SK-N-SH (cell line): Measurements from ENCODE around the gene SLC25A21. TPM values are rescaled to one million over a fixed set of nuclear protein-coding genes. Genes with fewer than 3 reads are reported as not detected.

Source experiments
- CTCF ChIA-PET: fragments of 300-600, 350-600 bp; formaldehyde crosslinking; extraction: SDS; loops from one replicate; lab custom pipeline; 2021; lab: Yijun Ruan, JAX
- POLR2A ChIA-PET: fragments of 350-600 bp; sonication (Branson Sonifier 250); formaldehyde crosslinking; extraction: SDS; loops from one replicate; lab custom pipeline; 2020; ENCODE audit warnings: antibody characterized with exemption, inconsistent platforms; lab: Yijun Ruan, JAX
- DNase-seq: peaks from one replicate; pipeline ENCODE4 v3.0.0; 2012
- H2AFZ ChIP-seq: fragments of 200-600 bp; sonication (generic); 2 replicates; pipeline ENCODE4 v1.8.1; 2016; ENCODE audit warnings: antibody characterized with exemption, mild to moderate bottlenecking, low read depth
- H3F3A ChIP-seq: fragments of 200-600 bp; sonication (generic); replicated peaks from 2 replicates; pipeline ENCODE3; 2016; ENCODE audit warnings: antibody characterized with exemption, mild to moderate bottlenecking; ENCODE audit not compliant: insufficient read depth
- H3K27ac ChIP-seq, 2 experiments: fragments of 200-500 bp in 1 of 2; fragments of 200-600 bp in 1 of 2; sonication (Bioruptor generic) in 1 of 2; sonication (generic), shearing (Covaris generic) in 1 of 2; 2 replicates each; pipeline versions ENCODE4 v1.5.1 to v1.6.1; 2014 to 2016; ENCODE audit warnings: low read depth in 2 of 2, inconsistent platforms in 1 of 2, low read length in 1 of 2, mild to moderate bottlenecking in 1 of 2, mixed read lengths in 1 of 2
- H3K27me3 ChIP-seq: fragments of 200-600 bp; sonication (generic), shearing (Covaris generic); 2 replicates; pipeline ENCODE4 v1.6.1; 2016; ENCODE audit warnings: mixed run types; ENCODE audit not compliant: insufficient read depth
- H3K36me3 ChIP-seq, 2 experiments: fragments of 200-500 bp in 1 of 2; fragments of 200-600 bp in 1 of 2; sonication (Bioruptor generic) in 1 of 2; sonication (generic) in 1 of 2; replicated peaks in 1 of 2; 2 replicates each; pipeline versions ENCODE3 to v1.5.1; 2014 to 2016; ENCODE audit warnings: low read length in 1 of 2, mild to moderate bottlenecking in 1 of 2; ENCODE audit not compliant: insufficient read depth in 2 of 2, control insufficient read depth in 1 of 2
- H3K4me1 ChIP-seq, 2 experiments: fragments of 200-500 bp in 1 of 2; fragments of 200-600 bp in 1 of 2; sonication (Bioruptor generic) in 1 of 2; sonication (generic), shearing (Covaris generic) in 1 of 2; 2 replicates each; pipeline versions ENCODE4 v1.5.1 to v1.6.1; 2014 to 2016; ENCODE audit warnings: low read depth in 1 of 2, low read length in 1 of 2, mixed run types in 1 of 2; ENCODE audit not compliant: insufficient read depth in 2 of 2, control insufficient read depth in 1 of 2
- H3K4me2 ChIP-seq: fragments of 200-600 bp; sonication (generic), shearing (Covaris generic); 2 replicates; pipeline ENCODE4 v1.6.1; 2017; ENCODE audit warnings: mixed run types
- H3K4me3 ChIP-seq, 2 experiments: fragments of 200-500 bp in 1 of 2; fragments of 200-600 bp in 1 of 2; sonication (Bioruptor generic) in 1 of 2; sonication (generic), shearing (Covaris generic) in 1 of 2; 2 replicates each; pipeline versions ENCODE4 v1.5.1 to v1.8.1; 2014 to 2016; ENCODE audit warnings: low read depth in 2 of 2, inconsistent platforms in 1 of 2, low read length in 1 of 2, mild to moderate bottlenecking in 1 of 2, mixed read lengths in 1 of 2, moderate library complexity in 1 of 2
- H3K79me2 ChIP-seq: fragments of 200-600 bp; sonication (generic); 2 replicates; pipeline ENCODE4 v1.8.1; 2017; ENCODE audit warnings: mild to moderate bottlenecking; ENCODE audit not compliant: insufficient read depth
- H3K9ac ChIP-seq: fragments of 200-600 bp; sonication (generic); 2 replicates; pipeline ENCODE4 v1.6.1; 2017; ENCODE audit warnings: mixed run types
- H3K9me2 ChIP-seq: fragments of 200-600 bp; sonication (generic); 2 replicates; pipeline ENCODE4 v1.6.1; 2017; ENCODE audit warnings: mixed run types
- H3K9me3 ChIP-seq: fragments of 200-600 bp; sonication (generic); 2 replicates; pipeline ENCODE4 v1.6.1; 2017; ENCODE audit warnings: mixed run types, mild to moderate bottlenecking, moderate library complexity
- H4K20me1 ChIP-seq: fragments of 200-600 bp; sonication (generic); 2 replicates; pipeline ENCODE4 v1.6.1; 2017; ENCODE audit warnings: mild to moderate bottlenecking, mixed run types; ENCODE audit not compliant: insufficient read depth
- CHD2 ChIP-seq: fragments of 150-350 bp; IDR thresholded peaks from 2 replicates; pipeline ENCODE4 v1.6.1; 2018; ENCODE audit warnings: low read length; ENCODE audit not compliant: partially characterized antibody
- EZH2phosphoT487 ChIP-seq: fragments of 200-600 bp; sonication (generic); IDR thresholded peaks from 2 replicates; pipeline ENCODE4 v1.6.1; 2017; ENCODE audit warnings: low read depth, mixed run types, mild to moderate bottlenecking, antibody characterized with exemption, moderate library complexity, borderline replicate concordance
- FOSL2 ChIP-seq: IDR thresholded peaks from 2 replicates; pipeline ENCODE4 v1.4.0; 2012; ENCODE audit warnings: low read depth, mild to moderate bottlenecking, moderate library complexity, borderline replicate concordance
- FOXM1 ChIP-seq: IDR thresholded peaks from 2 replicates; pipeline ENCODE4 v1.4.0; 2012; ENCODE audit warnings: low read depth, mild to moderate bottlenecking
- JUND ChIP-seq: IDR thresholded peaks from 2 replicates; pipeline ENCODE4 v1.4.0; 2012
- MEF2A ChIP-seq: IDR thresholded peaks from 2 replicates; pipeline ENCODE4 v1.4.0; 2012; ENCODE audit warnings: low read depth, borderline replicate concordance
- NFIC ChIP-seq: IDR thresholded peaks from 2 replicates; pipeline ENCODE4 v1.4.0; 2012; ENCODE audit warnings: borderline replicate concordance
- NRF1 ChIP-seq: IDR thresholded peaks from 2 replicates; pipeline ENCODE4 v1.6.1; 2012; ENCODE audit warnings: low read depth, mild to moderate bottlenecking, low read length
- RAD21 ChIP-seq: IDR thresholded peaks from 2 replicates; pipeline ENCODE4 v1.6.1; 2012; ENCODE audit warnings: mild to moderate bottlenecking, low read length
- RCOR1 ChIP-seq: fragments of 150-350 bp; IDR thresholded peaks from 2 replicates; pipeline ENCODE4 v1.6.1; 2017; ENCODE audit warnings: antibody characterized with exemption, low read length
- RFX5 ChIP-seq: IDR thresholded peaks from 2 replicates; pipeline ENCODE4 v1.6.1; 2012; ENCODE audit warnings: mild to moderate bottlenecking, improper control_type of control experiment, low read length
- SMC3 ChIP-seq: IDR thresholded peaks from 2 replicates; pipeline ENCODE4 v1.6.1; 2012; ENCODE audit warnings: low read depth, low read length, improper control_type of control experiment
- TCF12 ChIP-seq: IDR thresholded peaks from 2 replicates; pipeline ENCODE4 v1.4.0; 2012
- TEAD4 ChIP-seq: IDR thresholded peaks from 2 replicates; pipeline ENCODE4 v1.4.0; 2012; ENCODE audit warnings: mild to moderate bottlenecking, borderline replicate concordance; ENCODE audit not compliant: insufficient read depth
- WGBS: methylation state at CpG from one replicate; pipeline ENCODE4 v1.1.6; 2017; ENCODE audit warnings: low lambda C conversion rate; 5-methylcytosine and 5-hydroxymethylcytosine counted together
- polyA plus RNA-seq, 3 experiments: library from polyadenylated mRNA; depleted of rRNA; stranded (reverse); fragments of >200 nt; gene quantifications; 2 replicates each; pipeline ENCODE4 v1.2.3, GENCODE V29; 2012
- TF ChIP-seq, protein P1 (sequence below): fragments of 150-350 bp; IDR thresholded peaks from 2 replicates; pipeline ENCODE4 v1.6.1; 2017; ENCODE audit warnings: antibody characterized with exemption, low read length, low read depth, borderline replicate concordance
- TF ChIP-seq, protein P2 (sequence below): IDR thresholded peaks from 2 replicates; pipeline ENCODE4; 2012
- TF ChIP-seq, protein P3 (sequence below): fragments of 200-600 bp; sonication (generic); IDR thresholded peaks from 2 replicates; pipeline ENCODE4 v1.6.1; 2017; ENCODE audit warnings: antibody characterized with exemption, mild to moderate bottlenecking, moderate library complexity
- TF ChIP-seq, protein P4 (sequence below): IDR thresholded peaks from 2 replicates; pipeline ENCODE4 v1.4.0; 2012; ENCODE audit warnings: low read depth, borderline replicate concordance
- TF ChIP-seq, protein P5 (sequence below): IDR thresholded peaks from 2 replicates; pipeline ENCODE4 v1.6.1; 2012; ENCODE audit warnings: mild to moderate bottlenecking, low read depth, low read length, moderate library complexity

Gene SLC25A21
- polyA plus RNA-seq, 1 of the 3 experiments (the other 2 are of a cell fraction) = not detected

DNA sequence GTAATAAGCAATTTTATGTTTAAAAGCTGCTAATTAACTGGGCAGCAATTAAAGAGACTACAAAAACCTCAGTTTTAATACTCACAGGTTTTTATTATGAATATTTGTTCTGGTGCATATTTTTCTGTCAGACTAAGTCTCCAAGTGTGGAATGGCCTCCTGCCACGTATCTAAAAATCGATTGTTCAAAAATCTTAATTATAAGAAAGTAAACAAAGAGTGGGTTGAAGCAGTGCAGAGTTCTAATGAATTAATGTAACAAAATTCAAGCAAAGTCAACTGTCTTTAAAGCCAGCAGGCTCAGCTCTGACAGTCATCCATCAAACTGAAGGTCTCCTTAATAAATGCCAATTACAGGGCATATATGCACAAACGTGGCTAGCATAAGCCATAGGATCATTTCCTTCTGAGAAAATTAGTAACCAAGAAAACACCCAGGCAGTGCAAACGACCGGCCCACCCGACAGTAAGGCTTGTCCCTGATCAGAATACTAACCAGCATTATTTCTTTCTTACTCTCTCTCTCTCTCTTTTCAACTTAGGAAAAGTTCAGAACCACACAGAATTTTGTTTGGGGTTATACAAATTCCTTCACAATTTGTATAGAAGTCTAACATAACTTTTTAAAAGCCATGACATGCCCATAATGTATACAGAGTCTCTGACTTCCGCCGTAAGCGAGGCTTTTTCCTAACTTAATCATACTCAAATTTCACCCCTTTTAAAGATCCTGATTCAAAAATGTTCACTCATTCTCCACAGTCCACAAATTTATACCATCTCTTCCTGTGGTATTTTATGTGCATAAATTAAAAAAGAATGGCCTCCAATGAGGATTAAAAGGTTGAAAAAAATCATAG lies 83.8 kb downstream of the SLC25A21 start:
- H2AFZ ChIP-seq = no peak overlapping the region
- POLR2A ChIA-PET = no interaction called here
- H3F3A ChIP-seq = no peaks in the 10 kb centered on the region
- no peak overlapping the region for H3K4me3 ChIP-seq
- no peak for DNase-seq
- no peaks in the 10 kb centered on the region for H3K79me2 ChIP-seq
- no peaks in the 10 kb centered on the region for H3K9me3 ChIP-seq
- WGBS = 28% methylated on average over 9 of the region's 9 CpGs
- no peaks in the 10 kb centered on the region for H3K9me2 ChIP-seq
- no peak overlapping the region for H3K27ac ChIP-seq
- H3K27me3 ChIP-seq = no peaks in the 10 kb centered on the region
- peaks cover 0 to 6% of the 10 kb centered on the region in 2 experiments; a peak in 1 of 4 replicates for H3K4me1 ChIP-seq
- no peaks in the 10 kb centered on the region for H4K20me1 ChIP-seq
- no peaks in the 10 kb centered on the region for H3K36me3 ChIP-seq
- TF ChIP-seq TCF12 (no peak), NRF1 (no peak), FOXM1 (no peak), JUND (no peak), TEAD4 (no peak), MEF2A (no peak), RCOR1 (no peak), NFIC (no peak), FOSL2 (no peak), CHD2 (no peak), SMC3 (no peak), RFX5 (no peak), EZH2phosphoT487 (no peak), RAD21 (no peak)
- TF ChIP-seq, protein P1, sequence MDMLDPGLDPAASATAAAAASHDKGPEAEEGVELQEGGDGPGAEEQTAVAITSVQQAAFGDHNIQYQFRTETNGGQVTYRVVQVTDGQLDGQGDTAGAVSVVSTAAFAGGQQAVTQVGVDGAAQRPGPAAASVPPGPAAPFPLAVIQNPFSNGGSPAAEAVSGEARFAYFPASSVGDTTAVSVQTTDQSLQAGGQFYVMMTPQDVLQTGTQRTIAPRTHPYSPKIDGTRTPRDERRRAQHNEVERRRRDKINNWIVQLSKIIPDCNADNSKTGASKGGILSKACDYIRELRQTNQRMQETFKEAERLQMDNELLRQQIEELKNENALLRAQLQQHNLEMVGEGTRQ = no peak
- TF ChIP-seq, protein P2, sequence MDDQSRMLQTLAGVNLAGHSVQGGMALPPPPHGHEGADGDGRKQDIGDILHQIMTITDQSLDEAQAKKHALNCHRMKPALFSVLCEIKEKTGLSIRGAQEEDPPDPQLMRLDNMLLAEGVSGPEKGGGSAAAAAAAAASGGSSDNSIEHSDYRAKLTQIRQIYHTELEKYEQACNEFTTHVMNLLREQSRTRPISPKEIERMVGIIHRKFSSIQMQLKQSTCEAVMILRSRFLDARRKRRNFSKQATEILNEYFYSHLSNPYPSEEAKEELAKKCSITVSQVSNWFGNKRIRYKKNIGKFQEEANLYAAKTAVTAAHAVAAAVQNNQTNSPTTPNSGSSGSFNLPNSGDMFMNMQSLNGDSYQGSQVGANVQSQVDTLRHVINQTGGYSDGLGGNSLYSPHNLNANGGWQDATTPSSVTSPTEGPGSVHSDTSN = no peak
- TF ChIP-seq, protein P3, sequence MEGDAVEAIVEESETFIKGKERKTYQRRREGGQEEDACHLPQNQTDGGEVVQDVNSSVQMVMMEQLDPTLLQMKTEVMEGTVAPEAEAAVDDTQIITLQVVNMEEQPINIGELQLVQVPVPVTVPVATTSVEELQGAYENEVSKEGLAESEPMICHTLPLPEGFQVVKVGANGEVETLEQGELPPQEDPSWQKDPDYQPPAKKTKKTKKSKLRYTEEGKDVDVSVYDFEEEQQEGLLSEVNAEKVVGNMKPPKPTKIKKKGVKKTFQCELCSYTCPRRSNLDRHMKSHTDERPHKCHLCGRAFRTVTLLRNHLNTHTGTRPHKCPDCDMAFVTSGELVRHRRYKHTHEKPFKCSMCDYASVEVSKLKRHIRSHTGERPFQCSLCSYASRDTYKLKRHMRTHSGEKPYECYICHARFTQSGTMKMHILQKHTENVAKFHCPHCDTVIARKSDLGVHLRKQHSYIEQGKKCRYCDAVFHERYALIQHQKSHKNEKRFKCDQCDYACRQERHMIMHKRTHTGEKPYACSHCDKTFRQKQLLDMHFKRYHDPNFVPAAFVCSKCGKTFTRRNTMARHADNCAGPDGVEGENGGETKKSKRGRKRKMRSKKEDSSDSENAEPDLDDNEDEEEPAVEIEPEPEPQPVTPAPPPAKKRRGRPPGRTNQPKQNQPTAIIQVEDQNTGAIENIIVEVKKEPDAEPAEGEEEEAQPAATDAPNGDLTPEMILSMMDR = no peak
- TF ChIP-seq, protein P4, sequence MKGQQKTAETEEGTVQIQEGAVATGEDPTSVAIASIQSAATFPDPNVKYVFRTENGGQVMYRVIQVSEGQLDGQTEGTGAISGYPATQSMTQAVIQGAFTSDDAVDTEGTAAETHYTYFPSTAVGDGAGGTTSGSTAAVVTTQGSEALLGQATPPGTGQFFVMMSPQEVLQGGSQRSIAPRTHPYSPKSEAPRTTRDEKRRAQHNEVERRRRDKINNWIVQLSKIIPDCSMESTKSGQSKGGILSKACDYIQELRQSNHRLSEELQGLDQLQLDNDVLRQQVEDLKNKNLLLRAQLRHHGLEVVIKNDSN = no peak
- TF ChIP-seq, protein P5, sequence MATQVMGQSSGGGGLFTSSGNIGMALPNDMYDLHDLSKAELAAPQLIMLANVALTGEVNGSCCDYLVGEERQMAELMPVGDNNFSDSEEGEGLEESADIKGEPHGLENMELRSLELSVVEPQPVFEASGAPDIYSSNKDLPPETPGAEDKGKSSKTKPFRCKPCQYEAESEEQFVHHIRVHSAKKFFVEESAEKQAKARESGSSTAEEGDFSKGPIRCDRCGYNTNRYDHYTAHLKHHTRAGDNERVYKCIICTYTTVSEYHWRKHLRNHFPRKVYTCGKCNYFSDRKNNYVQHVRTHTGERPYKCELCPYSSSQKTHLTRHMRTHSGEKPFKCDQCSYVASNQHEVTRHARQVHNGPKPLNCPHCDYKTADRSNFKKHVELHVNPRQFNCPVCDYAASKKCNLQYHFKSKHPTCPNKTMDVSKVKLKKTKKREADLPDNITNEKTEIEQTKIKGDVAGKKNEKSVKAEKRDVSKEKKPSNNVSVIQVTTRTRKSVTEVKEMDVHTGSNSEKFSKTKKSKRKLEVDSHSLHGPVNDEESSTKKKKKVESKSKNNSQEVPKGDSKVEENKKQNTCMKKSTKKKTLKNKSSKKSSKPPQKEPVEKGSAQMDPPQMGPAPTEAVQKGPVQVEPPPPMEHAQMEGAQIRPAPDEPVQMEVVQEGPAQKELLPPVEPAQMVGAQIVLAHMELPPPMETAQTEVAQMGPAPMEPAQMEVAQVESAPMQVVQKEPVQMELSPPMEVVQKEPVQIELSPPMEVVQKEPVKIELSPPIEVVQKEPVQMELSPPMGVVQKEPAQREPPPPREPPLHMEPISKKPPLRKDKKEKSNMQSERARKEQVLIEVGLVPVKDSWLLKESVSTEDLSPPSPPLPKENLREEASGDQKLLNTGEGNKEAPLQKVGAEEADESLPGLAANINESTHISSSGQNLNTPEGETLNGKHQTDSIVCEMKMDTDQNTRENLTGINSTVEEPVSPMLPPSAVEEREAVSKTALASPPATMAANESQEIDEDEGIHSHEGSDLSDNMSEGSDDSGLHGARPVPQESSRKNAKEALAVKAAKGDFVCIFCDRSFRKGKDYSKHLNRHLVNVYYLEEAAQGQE = no peak
- TF ChIP-seq, all 33 proteins: peak for 0
- no peak overlapping the region for H3K4me2 ChIP-seq
- no peak overlapping the region for H3K9ac ChIP-seq
- CTCF ChIA-PET = no interaction called here
